Lung (tissue), 12 donors: ENCODE measurements around the gene COBL. TPM values are rescaled to one million over a fixed set of nuclear protein-coding genes. Genes with fewer than 3 reads are reported as not detected.

ENCODE experiments used
- ATAC-seq: fragments of 200-7000 bp; cut with Tn5 transposase; one replicate; pipeline ENCODE4 v1.9.1; 2020; ENCODE audit warnings: moderate number of reproducible peaks; ENCODE audit not compliant: insufficient read depth, low FRiP score
- DNase-seq, 3 donors: peaks; one replicate each; pipeline ENCODE4 v3.0.0-alpha.2; 2013 to 2017
- H3K27ac ChIP-seq, 2 donors: one replicate each; pipeline ENCODE4 v1.5.1; 2013; ENCODE audit warnings: mild to moderate bottlenecking in 2 of 2, moderate library complexity in 2 of 2, control low read depth in 1 of 2, inconsistent platforms in 1 of 2, low read depth in 1 of 2, low read length in 1 of 2
- H3K27me3 ChIP-seq, 3 donors: one replicate each; pipeline ENCODE4 v1.5.1; 2013; ENCODE audit warnings: low read length in 2 of 3; ENCODE audit not compliant: control insufficient read depth in 3 of 3, insufficient read depth in 3 of 3
- H3K36me3 ChIP-seq, 4 donors: one replicate each; pipeline ENCODE4 v1.5.1; 2013; ENCODE audit warnings: low read length in 4 of 4, mild to moderate bottlenecking in 1 of 4, moderate library complexity in 1 of 4; ENCODE audit not compliant: control insufficient read depth in 4 of 4, insufficient read depth in 4 of 4
- H3K4me1 ChIP-seq, 5 donors: one replicate each; pipeline ENCODE4 v1.5.1; 2013; ENCODE audit warnings: low read length in 5 of 5, mild to moderate bottlenecking in 2 of 5, moderate library complexity in 1 of 5; ENCODE audit not compliant: control insufficient read depth in 5 of 5, insufficient read depth in 5 of 5
- H3K4me3 ChIP-seq: one replicate; pipeline ENCODE4 v1.5.1; 2013; ENCODE audit warnings: mild to moderate bottlenecking, control low read depth, moderate library complexity
- H3K9ac ChIP-seq, 2 donors: one replicate each; pipeline ENCODE4 v1.5.1; 2013; ENCODE audit warnings: low read length in 2 of 2, control low read depth in 1 of 2; ENCODE audit not compliant: insufficient read depth in 1 of 2
- H3K9me3 ChIP-seq, 4 donors: one replicate each; pipeline ENCODE4 v1.5.1; 2013; ENCODE audit warnings: low read length in 3 of 4, mild to moderate bottlenecking in 1 of 4, moderate library complexity in 1 of 4; ENCODE audit not compliant: control insufficient read depth in 4 of 4, insufficient read depth in 3 of 4
- CTCF ChIP-seq: IDR thresholded peaks from 2 replicates; pipeline ENCODE4 v1.5.1; 2012; ENCODE audit warnings: mild to moderate bottlenecking; ENCODE audit errors: control extremely low read depth, extremely low read depth
- WGBS, 2 donors: extraction: QIAGEN DNeasy Blood & Tissue Kit; methylation state at CpG; one replicate each; pipeline ENCODE4 v1.1.7; 2013; 5-methylcytosine and 5-hydroxymethylcytosine counted together
- polyA plus RNA-seq, 2 donors: library from polyadenylated mRNA; stranded (reverse); fragments of 200-250 nt; gene quantifications; one replicate each; pipeline ENCODE4 v1.2.1, GENCODE V29; 2013
- total RNA-seq, 2 donors: library from RNA; depleted of rRNA in 1 of 2; stranded (reverse); fragments of >200 nt in 1 of 2; gene quantifications; one replicate each; pipeline ENCODE4 v1.2.1, GENCODE V29; 2014 to 2021
- donor health status: control.
- donor health status: control.
- donor health status: Bipolar disorder and iron deficiency.
- donor health status: healthy.
- donor health status: DM: yes; HTN: yes; CAD: no.

COBL gene
- total and polyA plus RNA-seq, 4 donors, result 6.3 to 38.1 (median 15.0) TPM

DNA sequence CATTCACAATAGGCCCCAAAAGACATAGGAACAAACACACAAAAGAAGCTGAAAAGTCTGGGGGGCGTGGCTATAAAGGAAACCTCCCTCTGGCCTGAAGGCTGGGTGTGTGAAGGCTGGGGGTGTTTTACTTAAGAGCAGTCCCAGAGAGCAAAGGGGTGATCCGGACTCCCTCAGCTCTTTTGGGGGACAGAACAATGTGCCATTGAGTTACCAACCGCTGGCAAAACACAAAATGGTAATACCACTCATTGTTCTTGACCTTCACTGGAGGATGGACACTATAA is 189.0 kb downstream of the COBL start:
- Histone ChIP-seq H3K36me3 (no peaks in the 10 kb centered on the region), H3K9ac (no peak overlapping the region), H3K4me3 (no peak overlapping the region), H3K27ac (no peak overlapping the region), H3K27me3 (no peaks in the 10 kb centered on the region), H3K9me3 (no peaks in the 10 kb centered on the region), H3K4me1 (peaks cover 0 to 7% (median 0%) of the 10 kb centered on the region in 5 donors)
- no peak for TF ChIP-seq CTCF
- 51 to 73% methylated on average over 3 of the region's 3 CpGs for WGBS, 2 donors
- ATAC-seq (no peak), DNase-seq (no peak)

DNA sequence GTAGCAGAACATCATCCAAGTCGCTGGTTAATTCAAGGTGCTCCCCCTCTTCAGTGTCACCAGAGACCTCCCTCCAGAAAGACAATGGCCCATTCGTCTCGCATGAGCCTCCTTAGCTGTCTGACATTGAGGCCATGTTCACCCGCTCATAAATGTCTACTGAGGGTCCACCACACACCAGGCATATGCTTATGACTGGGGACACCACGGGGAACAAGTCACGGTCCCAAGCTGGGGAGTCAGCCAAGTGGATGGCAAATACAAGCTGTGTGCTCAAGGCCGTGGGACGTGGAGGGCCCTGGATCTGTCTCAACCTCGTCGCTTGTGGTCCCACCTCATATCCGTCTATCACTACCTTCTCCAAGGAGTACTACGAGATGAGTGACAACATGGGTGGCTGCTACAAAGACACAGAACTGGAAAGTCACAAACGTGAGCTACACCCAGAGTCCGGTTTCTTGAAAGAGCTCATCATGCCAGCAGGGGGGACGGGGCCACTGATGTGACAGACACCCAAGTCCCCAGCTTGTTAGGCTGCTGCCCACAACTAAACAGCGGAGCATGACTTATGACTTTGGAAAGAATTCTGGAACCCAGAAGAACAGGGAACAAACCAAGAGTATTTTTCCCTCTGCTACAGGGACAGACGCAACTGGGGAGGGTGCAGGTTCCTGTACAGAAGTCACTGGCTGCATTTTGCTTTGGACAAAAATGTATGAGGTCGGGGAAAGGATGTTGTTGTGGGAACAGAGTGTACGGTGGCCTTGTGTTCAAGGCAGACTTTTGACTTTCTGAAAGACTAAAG is 189.6 kb downstream of the COBL start:
- TF ChIP-seq CTCF, result no peak
- Histone ChIP-seq H3K27ac (no peak overlapping the region), H3K36me3 (no peaks in the 10 kb centered on the region), H3K4me3 (no peak overlapping the region), H3K9me3 (no peaks in the 10 kb centered on the region), H3K9ac (no peak overlapping the region), H3K4me1 (peaks cover 0 to 7% (median under 1%) of the 10 kb centered on the region in 5 donors), H3K27me3 (peaks cover 0 to 2% (median 0%) of the 10 kb centered on the region in 3 donors)
- DNase-seq (no peak), ATAC-seq (no peak)
- 95 to 97% methylated on average over 19 of the region's 19 CpGs for WGBS, 2 donors

GRCh38 chr7:51126324-51126723 is 190.3 kb downstream of the COBL start:
- H3K27me3 ChIP-seq, result peaks cover 0 to 3% (median 0%) of the 10 kb centered on the region in 3 donors
- H3K4me3 ChIP-seq, result no peak overlapping the region
- H3K9ac ChIP-seq, result no peak overlapping the region
- peaks cover 0 to 7% (median 4%) of the 10 kb centered on the region in 5 donors for H3K4me1 ChIP-seq
- 94 to 96% methylated on average over 5 of the region's 5 CpGs for WGBS, 2 donors
- DNase-seq, result no peak
- TF ChIP-seq CTCF, result no peak
- no peaks in the 10 kb centered on the region for H3K36me3 ChIP-seq
- no peak overlapping the region for H3K27ac ChIP-seq
- ATAC-seq, result no peak
- H3K9me3 ChIP-seq, result no peaks in the 10 kb centered on the region

- H3K27ac ChIP-seq, result no peak overlapping the region
- peaks cover 0 to 3% (median 0%) of the 10 kb centered on the region in 3 donors for H3K27me3 ChIP-seq
- no peaks in the 10 kb centered on the region for H3K36me3 ChIP-seq
- 57 to 78% methylated on average over 4 of the region's 4 CpGs for WGBS, 2 donors
- peaks cover 0 to 7% (median 4%) of the 10 kb centered on the region in 5 donors for H3K4me1 ChIP-seq
- no peak overlapping the region for H3K9ac ChIP-seq
- H3K9me3 ChIP-seq, result no peaks in the 10 kb centered on the region
- ATAC-seq, result no peak
- DNase-seq, result no peak
- no peak overlapping the region for H3K4me3 ChIP-seq
- TF ChIP-seq CTCF, result no peak
Observed at GRCh38 chr7:51124321-51124720, 192.3 kb downstream of the COBL start.
